Neural cell (in vitro differentiated cells): ENCODE results near the gene SDK1.

Experiments
- CTCF ChIP-seq: fragments of 450-650 bp; IDR thresholded peaks from 2 replicates; pipeline ENCODE4 v1.5.1; 2014; ENCODE audit warnings: antibody characterized with exemption, mild to moderate bottlenecking, moderate library complexity; ENCODE audit not compliant: poor library complexity, severe bottlenecking
- EP300 ChIP-seq: fragments of 450-650 bp; conservative IDR thresholded peaks from 2 replicates; pipeline ENCODE4 v1.6.1; 2014; ENCODE audit warnings: antibody characterized with exemption, mild to moderate bottlenecking, moderate library complexity; ENCODE audit not compliant: poor library complexity, severe bottlenecking
- EZH2 ChIP-seq: fragments of 200-600, 300-800 bp; shearing (Covaris generic), sonication (generic); IDR thresholded peaks from 2 replicates; pipeline ENCODE4 v1.6.1; 2014; ENCODE audit warnings: antibody characterized with exemption, low read length, borderline replicate concordance, mild to moderate bottlenecking; ENCODE audit not compliant: insufficient read depth, poor library complexity, severe bottlenecking
- MXI1 ChIP-seq: fragments of 450-650 bp; conservative IDR thresholded peaks from 2 replicates; pipeline ENCODE4 v1.6.1; 2014; ENCODE audit warnings: antibody characterized with exemption, mild to moderate bottlenecking; ENCODE audit not compliant: poor library complexity, severe bottlenecking
- POLR2AphosphoS5 ChIP-seq: IDR thresholded peaks from 2 replicates; pipeline ENCODE4 v1.6.1; 2012
- RAD21 ChIP-seq: fragments of 450-650 bp; conservative IDR thresholded peaks from 2 replicates; pipeline ENCODE4 v1.6.1; 2014; ENCODE audit warnings: antibody characterized with exemption, mild to moderate bottlenecking, moderate library complexity
- REST ChIP-seq: IDR thresholded peaks from 2 replicates; pipeline ENCODE4 v1.6.1; 2012; ENCODE audit warnings: borderline replicate concordance
- SMC3 ChIP-seq: fragments of 450-650 bp; conservative IDR thresholded peaks from 2 replicates; pipeline ENCODE4 v1.6.1; 2014; ENCODE audit warnings: antibody characterized with exemption, mild to moderate bottlenecking, moderate library complexity; ENCODE audit not compliant: poor library complexity
- TAF1 ChIP-seq: IDR thresholded peaks from 2 replicates; pipeline ENCODE4 v1.6.1; 2012; ENCODE audit warnings: low read depth

GRCh38 chr7:4144811-4145510, 843.9 kb downstream of the SDK1 start:
- TF ChIP-seq CTCF = no peak
- no peak for TF ChIP-seq REST
- no peak for TF ChIP-seq POLR2AphosphoS5
- TF ChIP-seq EZH2 = no peak
- TF ChIP-seq EP300 = no peak
- no peak for TF ChIP-seq SMC3
- no peak for TF ChIP-seq TAF1
- no peak for TF ChIP-seq MXI1
- TF ChIP-seq RAD21 = no peak
